Fibroblast of mammary gland (primary cell): ENCODE measurements around the gene ISM2.

Source experiments
- DNase-seq: peaks from one replicate; pipeline ENCODE4 v3.0.0-alpha.2; 2010; ENCODE audit warnings: low read depth
- H3K4me3 ChIP-seq: 2 replicates; pipeline ENCODE4 v1.5.1; 2011; ENCODE audit warnings: low read depth, mild to moderate bottlenecking, low read length, moderate library complexity; ENCODE audit not compliant: control insufficient read depth
- CTCF ChIP-seq: conservative IDR thresholded peaks from 2 replicates; pipeline ENCODE4 v1.5.1; 2011; ENCODE audit warnings: low read depth, low read length, inconsistent platforms; ENCODE audit not compliant: control insufficient read depth, insufficient read depth

The ISM2 gene

DNA sequence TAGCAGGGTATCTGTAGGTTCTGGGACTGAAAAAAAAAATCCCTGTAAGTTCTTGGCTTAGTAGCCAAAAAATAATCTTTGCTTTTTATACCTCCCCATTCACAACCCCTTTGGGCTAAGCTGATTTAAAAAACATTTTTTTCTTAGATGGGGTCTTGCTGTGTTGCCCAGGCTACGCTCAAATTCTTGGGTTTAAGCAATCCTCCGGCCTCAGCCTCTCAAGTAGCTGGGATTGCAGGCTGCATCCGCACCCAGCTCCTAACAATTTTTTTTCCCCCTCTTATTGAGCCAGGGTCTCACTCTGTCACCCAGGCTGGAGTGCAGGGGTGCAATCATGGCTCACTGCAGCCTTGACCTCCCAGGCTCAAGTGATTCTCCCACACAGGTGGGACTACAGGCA lies 9.1 kb upstream of the ISM2 start:
- no peak overlapping the region for H3K4me3 ChIP-seq
- TF ChIP-seq CTCF: no peak
- DNase-seq: no peak

- DNase-seq: no peak
- TF ChIP-seq CTCF: no peak
Measured at GRCh38 chr14:77505031-77505430, 6.4 kb upstream of the ISM2 start.

GRCh38 chr14:77503138-77503537 lies 4.5 kb upstream of the ISM2 start:
- H3K4me3 ChIP-seq: no peak overlapping the region
- no peak for DNase-seq
- no peak for TF ChIP-seq CTCF

More at GRCh38 chr14:77505031-77505430, 6.4 kb upstream of the ISM2 start:
- H3K4me3 ChIP-seq: no peak overlapping the region

- no peak for TF ChIP-seq CTCF
- H3K4me3 ChIP-seq: no peak overlapping the region
- no peak for DNase-seq
Measured at GRCh38 chr14:77502109-77502782, 3.6 kb upstream of the ISM2 start.

DNA sequence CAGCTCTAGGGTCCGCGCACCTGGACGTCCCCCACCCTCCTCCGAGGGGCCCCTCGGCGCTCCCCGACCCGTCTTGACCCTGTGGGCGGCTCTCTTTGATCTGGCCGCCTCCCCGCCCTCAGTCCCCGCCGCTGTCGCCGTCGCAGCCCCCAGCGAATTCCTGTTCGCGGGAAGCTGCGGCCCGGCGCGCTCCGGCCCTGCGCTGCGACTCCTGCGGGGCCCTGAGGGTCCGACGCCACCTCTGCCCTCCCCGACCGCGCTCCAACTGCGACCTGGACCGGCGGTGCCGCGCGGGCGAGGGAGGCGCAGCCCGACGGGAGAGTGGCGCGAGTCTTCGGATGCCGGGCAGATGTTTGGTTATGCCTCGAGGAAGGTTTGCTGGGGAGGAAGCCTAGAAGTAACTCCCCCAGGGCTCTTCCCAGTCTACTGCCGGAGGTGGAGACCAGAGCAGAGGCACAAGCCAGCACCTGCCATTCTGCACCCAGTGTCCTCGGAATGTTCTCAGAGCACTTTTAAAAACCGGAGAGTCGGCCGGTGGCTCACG lies 440 bp upstream of the ISM2 start:
- TF ChIP-seq CTCF: no peak
- no peak for DNase-seq
- H3K4me3 ChIP-seq: no peak overlapping the region

DNA sequence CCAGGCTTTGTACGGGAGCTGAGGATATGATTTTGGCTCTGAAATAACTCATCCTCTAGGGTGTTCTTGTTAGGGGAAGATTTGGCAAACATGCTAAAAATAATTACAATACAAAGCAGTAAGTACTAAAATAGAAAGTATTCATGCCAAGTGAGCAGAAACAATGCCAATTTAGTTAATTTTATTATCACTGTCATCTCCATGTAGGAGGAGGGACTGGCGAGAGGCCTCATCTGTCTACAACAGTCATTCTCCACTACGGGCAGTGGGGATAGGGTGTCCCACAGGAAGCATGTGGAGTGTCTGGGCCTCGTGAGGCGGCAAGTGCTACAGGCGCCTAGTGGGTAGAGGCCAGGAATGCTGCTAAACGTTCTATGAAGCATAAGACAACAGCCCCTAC lies 3.3 kb downstream of the ISM2 start:
- DNase-seq: no peak
- H3K4me3 ChIP-seq: no peak overlapping the region
- TF ChIP-seq CTCF: no peak
